Astrocyte of the spinal cord (primary cell): Measurements from ENCODE around the gene C5orf47.

ENCODE experiments used
- DNase-seq: peaks from one replicate; pipeline ENCODE4 v3.0.0; 2011; ENCODE audit warnings: low read depth, low spot score
- H3K4me3 ChIP-seq: 2 replicates; pipeline ENCODE4 v1.5.1; 2011; ENCODE audit warnings: low read depth, mild to moderate bottlenecking, low read length, moderate library complexity
- in situ Hi-C: cut with HindIII; loops from 2 replicates; pipeline ENCODE4 v1.10.0; 2017; ENCODE audit warnings: low sequenced_read_pairs
- TF ChIP-seq, protein P1 (sequence below): IDR thresholded peaks from 2 replicates; pipeline ENCODE4 v1.5.1; 2012; ENCODE audit warnings: low read depth, mild to moderate bottlenecking, low read length, inconsistent platforms

The C5orf47 gene, protein sequence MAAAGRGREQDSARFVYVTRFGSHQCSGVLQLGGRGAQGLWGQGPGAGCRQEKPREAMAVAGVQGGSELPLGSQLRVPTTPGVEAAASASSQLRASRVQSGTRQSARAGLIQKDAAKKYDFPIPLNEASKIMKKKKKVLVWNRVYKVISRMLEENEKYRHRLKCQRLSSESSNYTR

DNA sequence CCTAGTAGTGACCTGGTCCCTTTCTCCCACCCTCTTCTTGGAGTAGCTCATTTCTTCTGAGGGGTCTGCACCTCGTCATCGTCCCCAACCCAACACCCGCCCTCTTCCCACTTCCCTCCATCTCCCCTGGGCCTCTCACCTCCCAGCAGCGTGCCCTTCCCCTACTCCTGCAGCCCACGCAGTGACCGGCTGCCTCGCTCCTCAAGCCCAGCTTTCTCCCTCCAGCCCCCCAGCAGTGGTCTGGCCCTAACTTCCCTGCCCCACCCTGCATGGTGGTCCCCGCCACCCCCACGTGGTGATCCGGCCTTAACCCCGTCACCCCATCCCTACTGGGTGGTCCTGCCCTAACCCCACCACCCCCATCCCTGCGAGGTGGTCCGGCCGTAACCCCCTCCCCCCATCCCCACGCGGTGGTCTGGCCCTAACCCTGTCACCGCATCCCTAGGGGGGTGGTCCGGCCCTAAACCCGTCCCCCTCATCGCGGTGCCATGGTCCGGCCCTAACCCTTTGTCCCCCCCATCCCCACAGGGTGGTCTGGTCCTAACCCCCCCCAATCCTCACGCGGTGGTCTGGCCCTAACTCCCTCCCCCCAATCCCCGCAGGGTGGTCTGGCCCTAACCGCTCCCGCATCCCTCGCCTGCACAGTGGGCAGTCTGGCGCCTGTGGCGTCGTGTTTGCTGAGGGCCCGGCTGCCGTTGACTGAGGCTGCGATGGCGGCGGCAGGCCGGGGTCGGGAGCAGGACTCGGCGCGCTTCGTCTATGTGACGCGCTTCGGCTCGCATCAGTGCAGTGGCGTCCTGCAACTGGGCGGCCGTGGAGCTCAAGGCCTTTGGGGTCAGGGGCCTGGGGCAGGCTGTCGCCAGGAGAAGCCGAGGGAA, at the start of gene C5orf47:
Gene C5orf47 (plus strand): TSS at position 617 of the 878 bp plus-strand sequence. CDS start 94 bp downstream, at position 711.
- no peak for DNase-seq
- no peak within 1 kb of the TSS for H3K4me3 ChIP-seq
- TF ChIP-seq, protein P1, sequence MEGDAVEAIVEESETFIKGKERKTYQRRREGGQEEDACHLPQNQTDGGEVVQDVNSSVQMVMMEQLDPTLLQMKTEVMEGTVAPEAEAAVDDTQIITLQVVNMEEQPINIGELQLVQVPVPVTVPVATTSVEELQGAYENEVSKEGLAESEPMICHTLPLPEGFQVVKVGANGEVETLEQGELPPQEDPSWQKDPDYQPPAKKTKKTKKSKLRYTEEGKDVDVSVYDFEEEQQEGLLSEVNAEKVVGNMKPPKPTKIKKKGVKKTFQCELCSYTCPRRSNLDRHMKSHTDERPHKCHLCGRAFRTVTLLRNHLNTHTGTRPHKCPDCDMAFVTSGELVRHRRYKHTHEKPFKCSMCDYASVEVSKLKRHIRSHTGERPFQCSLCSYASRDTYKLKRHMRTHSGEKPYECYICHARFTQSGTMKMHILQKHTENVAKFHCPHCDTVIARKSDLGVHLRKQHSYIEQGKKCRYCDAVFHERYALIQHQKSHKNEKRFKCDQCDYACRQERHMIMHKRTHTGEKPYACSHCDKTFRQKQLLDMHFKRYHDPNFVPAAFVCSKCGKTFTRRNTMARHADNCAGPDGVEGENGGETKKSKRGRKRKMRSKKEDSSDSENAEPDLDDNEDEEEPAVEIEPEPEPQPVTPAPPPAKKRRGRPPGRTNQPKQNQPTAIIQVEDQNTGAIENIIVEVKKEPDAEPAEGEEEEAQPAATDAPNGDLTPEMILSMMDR: no peak
- in situ Hi-C loops: no loop called here

DNA sequence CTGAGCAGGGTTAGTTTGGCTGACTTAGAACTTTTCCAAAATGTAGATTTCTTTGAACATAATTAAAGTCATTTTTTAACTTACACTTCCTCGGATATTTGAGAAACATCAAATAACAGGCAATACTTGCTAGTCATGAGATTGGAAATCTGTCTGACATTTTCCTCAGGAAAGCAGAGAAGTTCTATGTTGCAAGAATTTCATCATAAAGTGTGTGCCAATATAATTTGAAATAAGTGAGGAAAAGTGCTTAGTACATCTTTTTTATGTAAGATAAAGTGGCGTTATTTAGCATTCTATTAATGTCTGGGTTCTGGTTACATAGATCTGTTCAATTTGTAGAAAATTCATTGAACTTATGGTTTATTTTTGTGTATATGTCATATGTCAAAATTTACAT, 48.7 kb upstream of the C5orf47 start:
- DNase-seq: no peak
- TF ChIP-seq, protein P1: no peak
- in situ Hi-C loops: no loop called here
- no peak overlapping the region for H3K4me3 ChIP-seq

DNA sequence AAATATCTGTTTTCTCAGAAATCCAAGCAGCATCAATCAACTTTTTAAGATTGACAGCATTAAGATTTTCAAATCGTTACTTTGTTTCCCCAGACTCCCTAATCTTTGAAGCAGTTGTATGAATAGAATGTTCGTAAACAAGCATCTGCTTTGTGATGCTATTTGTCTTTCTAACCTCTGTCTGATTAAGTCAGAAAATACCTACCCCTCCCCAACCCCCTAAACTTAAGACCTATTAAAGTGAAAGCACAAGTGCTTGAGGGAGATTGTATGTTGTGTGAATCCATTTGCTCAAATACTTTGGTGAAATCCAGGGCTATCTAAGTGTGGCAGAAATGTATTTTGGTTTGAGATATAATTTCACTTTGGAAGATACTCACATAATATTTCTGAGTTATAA, 47.9 kb upstream of the C5orf47 start:
- TF ChIP-seq, protein P1: no peak
- DNase-seq: no peak
- in situ Hi-C loops: no loop called here
- no peak overlapping the region for H3K4me3 ChIP-seq

DNA sequence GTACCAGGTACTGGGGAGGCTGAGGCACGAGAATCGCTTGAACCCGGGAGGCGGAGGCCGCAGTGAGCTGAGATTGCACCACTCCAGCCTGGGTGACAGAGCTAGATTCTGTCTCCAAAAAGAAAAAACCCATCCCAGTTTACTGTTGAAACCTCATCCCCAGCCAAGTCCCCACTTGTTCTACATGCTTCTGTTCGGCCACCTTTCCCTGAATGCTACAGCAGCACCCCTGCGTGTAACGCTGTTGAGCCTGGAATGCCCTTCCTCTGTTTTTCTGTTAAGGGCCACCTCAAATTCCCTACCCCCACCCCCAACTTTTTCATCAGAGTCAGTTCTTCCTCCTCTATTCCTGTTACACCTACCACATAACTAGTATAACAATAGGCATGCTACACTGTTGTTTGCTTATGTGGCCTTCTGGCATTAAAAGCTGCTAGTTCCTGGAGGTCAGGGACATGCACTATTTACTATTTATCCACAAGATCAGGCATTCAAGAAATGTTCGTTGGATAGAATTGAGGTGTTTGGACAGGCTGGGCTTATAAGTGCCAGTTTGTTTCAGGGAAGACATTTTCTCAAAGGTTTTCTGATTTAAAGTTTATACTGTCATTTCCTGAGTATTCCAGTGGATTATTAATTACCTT, 47.1 kb upstream of the C5orf47 start:
- DNase-seq: no peak
- TF ChIP-seq, protein P1: no peak
- no peak overlapping the region for H3K4me3 ChIP-seq

DNA sequence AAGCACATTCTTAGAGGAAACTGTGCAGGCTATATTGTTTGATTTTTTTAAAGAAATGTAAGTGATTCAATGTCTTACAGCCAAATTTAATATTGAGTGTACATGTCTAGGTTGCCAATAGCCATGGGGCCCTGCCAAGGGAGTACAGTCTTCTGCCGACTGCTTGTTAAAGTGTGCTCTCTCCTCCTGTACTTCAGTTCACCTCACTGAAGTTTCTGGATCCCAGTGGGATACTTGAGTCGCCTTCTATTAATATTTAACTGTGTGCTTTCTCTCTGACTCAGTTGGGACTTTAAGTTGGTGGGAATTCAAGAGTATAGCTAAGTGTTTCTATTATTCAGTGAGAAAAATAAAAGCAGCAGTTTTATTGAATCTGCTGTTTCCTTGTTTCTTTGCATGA, 44.5 kb upstream of the C5orf47 start:
- in situ Hi-C loops: no loop called here
- TF ChIP-seq, protein P1: no peak
- DNase-seq: no peak
- no peak overlapping the region for H3K4me3 ChIP-seq

More for the DNA sequence above, 47.1 kb upstream of the C5orf47 start:
- in situ Hi-C loops: no loop called here

DNA sequence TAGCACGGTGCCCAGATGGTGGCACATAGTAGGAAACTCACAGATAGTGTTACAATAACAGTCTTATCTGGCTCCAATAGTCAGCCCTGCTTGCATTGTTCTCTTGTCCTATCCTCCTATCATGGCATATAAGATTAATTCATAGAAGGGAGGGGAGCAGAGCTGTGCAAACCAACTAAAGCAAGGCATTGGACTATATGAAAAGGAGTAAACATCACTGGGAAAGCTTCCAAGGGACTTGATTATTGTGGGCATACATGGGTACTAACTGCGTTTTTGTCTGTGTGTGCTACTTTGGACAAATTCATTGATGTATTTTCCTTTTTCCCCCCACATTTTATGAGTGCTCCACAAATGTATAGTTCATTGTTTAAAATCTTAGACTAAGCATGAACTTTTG, 43.8 kb upstream of the C5orf47 start:
- DNase-seq: no peak
- H3K4me3 ChIP-seq: no peak overlapping the region
- in situ Hi-C loops: no loop called here
- TF ChIP-seq, protein P1: no peak
